ENCODE results near the gene MCM5. TPM values are rescaled to one million over a fixed set of nuclear protein-coding genes. Genes with fewer than 3 reads are reported as not detected.
"Not testable (repeated sequence)": the region's sequence is repeated elsewhere in the genome, so short reads cannot be mapped to it uniquely, and the experiment has no call there.

Gene MCM5
- 10 to 100 TPM; 59.0 to 87.2 (median 71.4) TPM for polyA plus RNA-seq (ENCODE audit: insufficient read length in 4 of 4)

GRCh38 chr22:35399678-35400500 lies at the start of gene MCM5:
Gene MCM5 (plus strand): TSS chr22:35400140. CDS start chr22:35400439, 299 bp downstream.
- peak in 3 of 4 donors; percentile 88 to 98 (median 94) for DNase-seq (ENCODE audit: low read depth in 4 of 4, low spot score in 2 of 4)

GRCh38 chr22:35350539-35351503 lies 49.1 kb upstream of the MCM5 start:
- DNase-seq (ENCODE audit: low read depth in 4 of 4, low spot score in 2 of 4), result peak in 3 of 4 donors; percentile 73 to 86 (median 84)

GRCh38 chr22:35352214-35353111 lies 47.5 kb upstream of the MCM5 start:
- no peak for DNase-seq (ENCODE audit: low read depth in 4 of 4, low spot score in 2 of 4)

GRCh38 chr22:35353318-35353717 lies 46.6 kb upstream of the MCM5 start:
- no peak for DNase-seq (ENCODE audit: low read depth in 4 of 4, low spot score in 2 of 4)

GRCh38 chr22:35354068-35354467 lies 45.9 kb upstream of the MCM5 start:
- DNase-seq (ENCODE audit: low read depth in 4 of 4, low spot score in 2 of 4), result no peak

- no peak for DNase-seq (ENCODE audit: low read depth in 4 of 4, low spot score in 2 of 4)
Observed at GRCh38 chr22:35357883-35358621, 41.9 kb upstream of the MCM5 start.

- no peak for DNase-seq (ENCODE audit: low read depth in 4 of 4, low spot score in 2 of 4)
Observed at GRCh38 chr22:35359380-35360065, 40.4 kb upstream of the MCM5 start.

GRCh38 chr22:35361001-35361558 lies 38.9 kb upstream of the MCM5 start:
- DNase-seq (ENCODE audit: low read depth in 4 of 4, low spot score in 2 of 4), result no peak

- DNase-seq (ENCODE audit: low read depth in 4 of 4, low spot score in 2 of 4), result no peak
Observed at GRCh38 chr22:35363566-35364086, 36.3 kb upstream of the MCM5 start.

- not testable (repeated sequence) for DNase-seq (ENCODE audit: low read depth in 4 of 4, low spot score in 2 of 4)
Observed at GRCh38 chr22:35364230-35364629, 35.7 kb upstream of the MCM5 start.

- DNase-seq (ENCODE audit: low read depth in 4 of 4, low spot score in 2 of 4), result no peak
Observed at GRCh38 chr22:35367331-35367886, 32.5 kb upstream of the MCM5 start.

GRCh38 chr22:35368386-35368785 lies 31.6 kb upstream of the MCM5 start:
- DNase-seq (ENCODE audit: low read depth in 4 of 4, low spot score in 2 of 4), result no peak

- no peak for DNase-seq (ENCODE audit: low read depth in 4 of 4, low spot score in 2 of 4)
Observed at GRCh38 chr22:35369996-35370395, 29.9 kb upstream of the MCM5 start.

- DNase-seq (ENCODE audit: low read depth in 4 of 4, low spot score in 2 of 4), result no peak
Observed at GRCh38 chr22:35373781-35374180, 26.2 kb upstream of the MCM5 start.

GRCh38 chr22:35375031-35375430 lies 24.9 kb upstream of the MCM5 start:
- DNase-seq (ENCODE audit: low read depth in 4 of 4, low spot score in 2 of 4), result no peak

GRCh38 chr22:35375526-35375925 lies 24.4 kb upstream of the MCM5 start:
- no peak for DNase-seq (ENCODE audit: low read depth in 4 of 4, low spot score in 2 of 4)

GRCh38 chr22:35376728-35377472 lies 23.0 kb upstream of the MCM5 start:
- peak in 3 of 4 donors; percentile 84 to 94 (median 89) for DNase-seq (ENCODE audit: low read depth in 4 of 4, low spot score in 2 of 4)

All from left renal cortex interstitium (tissue), 4 donors.